GM21717 (cell line): Measurements from ENCODE around the gene SNX32.

Experiments
- ATAC-seq: cut with Tn5 transposase; IDR thresholded peaks from one replicate; pipeline ENCODE4 v1.9.1; 2021; ENCODE audit warnings: mild to moderate bottlenecking, moderate library complexity; ENCODE audit not compliant: unreplicated experiment

SNX32 gene

GRCh38 chr11:65796726-65797601 lies 36.8 kb upstream of the SNX32 start:
- ATAC-seq, result no peak

- no peak for ATAC-seq
These were observed 36.1 kb upstream of the SNX32 start for GRCh38 chr11:65797711-65798110.

GRCh38 chr11:65798882-65799281 lies 34.9 kb upstream of the SNX32 start:
- no peak for ATAC-seq

GRCh38 chr11:65801153-65801987 lies 32.4 kb upstream of the SNX32 start:
- no peak for ATAC-seq

- ATAC-seq, result peak; percentile 73
These were observed 30.9 kb upstream of the SNX32 start for GRCh38 chr11:65802841-65803240.

GRCh38 chr11:65803797-65804492 lies 29.8 kb upstream of the SNX32 start:
- no peak for ATAC-seq

- ATAC-seq, result no peak
These were observed 26.8 kb upstream of the SNX32 start for GRCh38 chr11:65806979-65807378.

- ATAC-seq, result no peak
These were observed 24.9 kb upstream of the SNX32 start for GRCh38 chr11:65808744-65809341.

GRCh38 chr11:65809496-65809895 lies 24.3 kb upstream of the SNX32 start:
- ATAC-seq, result no peak

GRCh38 chr11:65810046-65810868 lies 23.5 kb upstream of the SNX32 start:
- ATAC-seq, result no peak

- no peak for ATAC-seq
These were observed 21.8 kb upstream of the SNX32 start for GRCh38 chr11:65811764-65812475.

GRCh38 chr11:65814131-65814985 lies 19.4 kb upstream of the SNX32 start:
- no peak for ATAC-seq

GRCh38 chr11:65814986-65815565 lies 18.7 kb upstream of the SNX32 start:
- ATAC-seq, result no peak

- ATAC-seq, result no peak
These were observed 17.1 kb upstream of the SNX32 start for GRCh38 chr11:65816696-65817095.

- no peak for ATAC-seq
These were observed 16.4 kb upstream of the SNX32 start for GRCh38 chr11:65817312-65817834.

- peak; percentile 67 for ATAC-seq
These were observed 15.7 kb upstream of the SNX32 start for GRCh38 chr11:65817835-65818680.

GRCh38 chr11:65821107-65821506 lies 12.7 kb upstream of the SNX32 start:
- no peak for ATAC-seq
